Smooth muscle cell of the pulmonary artery (primary cell): Measurements from ENCODE around the gene GCG. TPM values are rescaled to one million over a fixed set of nuclear protein-coding genes. Genes with fewer than 3 reads are reported as not detected.

Source experiments
- total RNA-seq: library from RNA; depleted of rRNA; stranded (reverse); fragments of >200 nt; gene quantifications from 2 replicates; pipeline ENCODE4 v1.2.3, GENCODE V29; 2014

Gene GCG
- not detected in 2 replicates for total RNA-seq

DNA sequence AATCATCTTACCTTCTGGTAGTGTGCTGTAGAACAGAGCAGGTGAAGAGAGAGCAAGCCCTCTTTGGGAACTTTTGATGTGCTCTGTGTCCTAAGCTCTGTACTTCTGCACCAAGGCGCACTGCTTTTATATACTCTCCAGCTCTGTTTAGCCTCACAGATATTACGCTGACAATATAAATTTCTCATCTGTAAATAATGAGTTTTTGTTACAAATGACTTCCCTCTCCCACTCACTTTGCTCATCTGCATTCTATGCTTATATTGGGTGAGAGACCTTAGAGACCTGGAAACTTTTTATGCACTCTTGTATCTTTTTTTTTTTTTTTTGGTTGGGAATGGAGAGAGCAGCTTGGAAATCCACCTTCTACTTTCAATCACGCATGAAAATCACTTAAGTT is at the start of gene GCG:
Gene GCG, minus strand, starts transcription at position 101 of the 400 bp plus-strand sequence. CDS start 3,069 bp downstream, outside the sequence.

Other genes with a start within 250 kb of the GCG start
- gene DPP4, start 78.0 kb downstream of the GCG start, total RNA-seq: 39.1 and 50.5 TPM in 2 replicates
- 172 and 182 TPM in 2 replicates for gene FAP, start 91.2 kb upstream of the GCG start, total RNA-seq
- 5.6 and 7.3 TPM in 2 replicates for gene IFIH1, start 166.4 kb upstream of the GCG start, total RNA-seq
- gene GCA, start 191.9 kb upstream of the GCG start, total RNA-seq: 1.6 and 4.6 TPM in 2 replicates